GM11168 (cell line): ENCODE data around the gene PALD1.

Experiments used
- in situ Hi-C: fragments of 300-500 bp; cut with MboI; formaldehyde crosslinking; loops from one replicate; pipeline ENCODE4 v1.12.0; 2022; ENCODE audit warnings: low sequenced_read_pairs; ENCODE audit not compliant: unreplicated experiment

The PALD1 gene

GRCh38 chr10:70530315-70530714 lies 51.7 kb downstream of the PALD1 start:
- in situ Hi-C loops, result no loop called here

DNA sequence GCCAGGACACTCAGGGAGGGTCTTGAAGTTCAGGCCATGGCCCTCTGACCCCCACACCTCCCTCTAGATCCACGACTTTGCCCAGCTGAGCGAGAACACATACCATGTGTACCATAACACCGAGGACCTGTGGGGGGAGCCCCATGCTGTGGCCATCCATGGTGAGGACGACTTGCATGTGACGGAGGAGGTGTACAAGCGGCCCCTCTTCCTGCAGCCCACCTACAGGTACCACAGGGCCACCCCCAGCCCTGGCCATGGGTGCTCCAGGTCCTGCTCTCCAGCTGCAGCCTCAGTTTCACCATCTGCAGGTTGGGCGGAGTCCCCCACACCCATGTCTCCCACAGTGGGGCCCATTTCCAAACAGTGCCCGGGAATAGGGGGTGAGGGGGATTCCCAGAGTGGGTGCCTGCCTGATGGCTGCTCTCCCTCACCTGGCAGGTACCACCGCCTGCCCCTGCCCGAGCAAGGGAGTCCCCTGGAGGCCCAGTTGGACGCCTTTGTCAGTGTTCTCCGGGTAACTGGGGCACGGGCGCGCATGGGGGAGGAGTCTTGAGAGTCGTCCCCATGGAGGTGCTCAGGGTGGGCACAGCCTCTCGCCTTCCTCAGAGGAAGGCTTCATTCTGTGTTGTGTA lies 54.1 kb downstream of the PALD1 start:
- in situ Hi-C loops, result no loop called here

DNA sequence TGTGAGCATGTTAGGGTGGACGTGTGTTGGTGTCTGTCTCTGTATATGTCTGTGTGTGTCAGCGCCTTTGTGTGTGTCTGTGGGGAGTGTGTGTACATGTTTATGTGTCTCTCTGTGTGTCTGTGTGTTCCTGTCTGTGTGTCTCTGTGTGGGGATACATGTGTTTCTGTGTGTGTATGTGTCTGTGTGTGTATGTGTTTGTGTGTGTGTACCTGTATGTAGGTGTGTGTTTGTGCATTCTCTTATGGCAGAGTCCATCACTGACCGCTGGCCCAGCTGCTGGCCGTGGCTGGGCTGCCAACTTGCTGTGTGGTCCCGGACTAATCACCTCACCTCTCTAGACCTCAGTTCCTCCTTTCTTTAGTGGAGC lies 54.6 kb downstream of the PALD1 start:
- in situ Hi-C loops, result no loop called here

GRCh38 chr10:70534281-70534680 lies 55.7 kb downstream of the PALD1 start:
- in situ Hi-C loops, result no loop called here

DNA sequence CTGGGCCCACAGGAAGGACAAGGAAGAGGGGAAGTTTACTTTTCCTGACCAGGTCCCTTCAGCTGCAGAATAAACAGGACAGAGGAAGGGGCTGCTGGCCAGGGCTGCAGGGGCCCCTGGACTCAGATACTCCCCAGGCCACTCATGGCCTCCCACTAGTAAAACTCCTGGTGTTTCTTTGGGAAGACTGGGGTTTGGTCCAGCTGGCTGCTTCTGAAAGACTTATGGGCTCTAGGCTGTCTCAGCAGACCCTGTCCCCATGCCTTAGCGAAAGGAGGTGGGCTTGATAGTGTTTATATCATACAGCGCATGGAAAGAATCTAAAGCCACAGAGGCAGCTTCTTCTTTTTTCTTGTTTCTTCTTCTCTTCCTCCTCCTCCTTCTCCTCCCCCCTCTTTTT lies 56.4 kb downstream of the PALD1 start:
- in situ Hi-C loops, result no loop called here

GRCh38 chr10:70535451-70535850 lies 56.9 kb downstream of the PALD1 start:
- in situ Hi-C loops, result no loop called here

DNA sequence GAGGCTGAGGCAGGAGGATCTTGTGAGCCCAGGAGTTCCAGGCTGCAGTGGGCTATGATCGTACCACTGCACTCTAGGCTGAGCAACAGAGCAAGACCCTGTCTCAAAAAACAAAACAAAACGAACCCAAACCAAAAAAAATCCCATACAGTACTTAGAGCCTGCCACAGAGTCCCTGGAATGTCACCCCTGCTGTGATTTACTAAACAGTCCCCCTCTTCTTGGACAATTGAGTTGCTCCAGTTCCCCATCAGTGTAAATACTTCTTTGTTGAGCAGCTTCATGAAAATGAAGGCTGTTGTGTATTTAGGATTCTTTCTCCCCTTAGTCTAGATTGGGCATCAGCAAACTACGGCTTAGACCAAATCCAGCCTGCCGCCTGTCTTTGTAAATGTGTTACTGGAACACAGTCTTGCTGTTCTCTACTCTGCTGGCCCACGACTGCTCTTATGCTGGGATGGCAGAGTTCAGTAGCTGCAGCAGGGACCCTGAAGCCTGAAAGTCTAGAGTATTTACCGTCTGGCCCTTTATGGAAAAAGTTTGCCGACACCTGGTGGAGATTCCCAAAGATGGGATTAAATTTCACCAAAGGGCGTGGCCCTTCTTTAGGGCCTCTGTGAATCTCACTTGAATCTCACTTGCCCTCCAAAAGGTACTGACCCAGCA lies 57.8 kb downstream of the PALD1 start:
- in situ Hi-C loops, result no loop called here

DNA sequence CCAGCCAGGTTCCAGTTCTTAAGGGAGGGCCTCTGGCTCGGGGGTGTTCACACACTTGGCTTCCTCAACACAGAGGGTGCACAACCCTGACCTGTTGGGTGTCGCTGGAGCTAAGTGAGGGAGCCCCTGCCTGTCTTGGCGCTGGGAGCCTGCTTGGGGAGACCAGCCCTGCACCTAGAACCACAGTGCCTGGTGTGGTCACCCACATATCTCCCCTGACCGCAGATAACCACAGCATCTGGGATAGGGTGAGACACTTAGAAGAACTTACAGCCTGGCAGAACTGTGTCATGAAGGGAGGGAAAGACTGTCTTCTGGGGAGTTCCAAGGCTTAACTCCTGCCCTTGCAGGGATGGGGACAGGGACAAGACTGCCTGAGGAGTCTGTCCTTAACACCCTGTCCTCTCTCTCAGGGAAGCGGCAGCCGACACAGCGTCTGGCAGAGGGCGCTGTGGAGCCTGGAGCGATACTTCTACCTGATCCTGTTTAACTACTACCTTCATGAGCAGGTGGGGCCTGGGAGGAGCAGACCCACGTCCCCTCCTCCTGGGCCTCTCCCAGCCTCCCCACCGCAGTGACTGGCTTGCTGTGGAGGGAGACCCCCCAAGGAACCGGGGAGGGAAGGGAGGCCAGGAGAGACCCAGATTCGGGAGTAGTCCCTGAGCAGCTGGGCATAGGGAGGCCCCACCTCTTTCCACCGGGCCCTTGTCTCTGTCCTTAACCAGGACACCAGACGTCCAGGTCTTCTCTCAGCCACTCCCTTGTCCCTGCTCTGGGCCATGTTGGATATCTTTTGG lies 59.0 kb downstream of the PALD1 start:
- in situ Hi-C loops, result no loop called here

GRCh38 chr10:70538195-70538520 lies 59.6 kb downstream of the PALD1 start:
- in situ Hi-C loops, result no loop called here

DNA sequence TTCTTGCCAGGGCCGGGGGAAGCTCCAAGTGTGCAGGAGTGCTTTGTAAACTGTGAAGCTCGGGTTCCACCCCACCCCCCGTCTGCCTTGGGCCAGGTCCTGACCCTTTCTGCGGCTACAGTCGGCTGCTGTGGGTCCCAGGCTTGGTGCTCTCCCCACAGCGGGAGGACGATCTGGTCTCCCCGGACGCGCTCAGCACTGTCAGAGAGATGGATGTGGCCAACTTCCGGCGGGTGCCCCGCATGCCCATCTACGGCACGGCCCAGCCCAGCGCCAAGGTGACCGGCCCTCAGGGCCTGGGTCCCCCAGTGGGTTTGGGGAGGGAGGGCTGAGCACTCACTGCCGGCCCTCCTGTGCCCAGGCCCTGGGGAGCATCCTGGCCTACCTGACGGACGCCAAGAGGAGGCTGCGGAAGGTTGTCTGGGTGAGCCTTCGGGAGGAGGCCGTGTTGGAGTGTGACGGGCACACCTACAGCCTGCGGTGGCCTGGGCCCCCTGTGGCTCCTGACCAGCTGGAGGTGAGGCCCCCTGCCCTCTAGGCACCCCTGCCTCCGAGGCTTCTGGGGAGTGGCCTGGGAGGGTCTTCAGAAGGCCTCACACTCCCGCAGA lies 60.3 kb downstream of the PALD1 start:
- in situ Hi-C loops, result no loop called here

DNA sequence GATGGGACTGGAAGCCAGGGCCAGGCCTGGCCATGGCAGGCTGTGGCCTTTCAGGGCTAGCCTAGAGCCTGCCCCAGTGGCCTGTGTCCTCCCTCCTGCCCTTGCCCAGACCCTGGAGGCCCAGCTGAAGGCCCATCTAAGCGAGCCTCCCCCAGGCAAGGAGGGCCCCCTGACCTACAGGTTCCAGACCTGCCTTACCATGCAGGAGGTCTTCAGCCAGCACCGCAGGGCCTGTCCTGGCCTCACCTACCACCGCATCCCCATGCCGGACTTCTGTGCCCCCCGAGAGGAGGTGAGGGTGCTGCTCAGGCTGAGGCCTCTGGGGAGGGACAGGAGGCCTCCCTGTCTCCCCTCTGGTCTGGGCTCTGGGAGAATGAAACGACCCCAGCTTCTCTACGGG lies 60.9 kb downstream of the PALD1 start:
- in situ Hi-C loops, result no loop called here

DNA sequence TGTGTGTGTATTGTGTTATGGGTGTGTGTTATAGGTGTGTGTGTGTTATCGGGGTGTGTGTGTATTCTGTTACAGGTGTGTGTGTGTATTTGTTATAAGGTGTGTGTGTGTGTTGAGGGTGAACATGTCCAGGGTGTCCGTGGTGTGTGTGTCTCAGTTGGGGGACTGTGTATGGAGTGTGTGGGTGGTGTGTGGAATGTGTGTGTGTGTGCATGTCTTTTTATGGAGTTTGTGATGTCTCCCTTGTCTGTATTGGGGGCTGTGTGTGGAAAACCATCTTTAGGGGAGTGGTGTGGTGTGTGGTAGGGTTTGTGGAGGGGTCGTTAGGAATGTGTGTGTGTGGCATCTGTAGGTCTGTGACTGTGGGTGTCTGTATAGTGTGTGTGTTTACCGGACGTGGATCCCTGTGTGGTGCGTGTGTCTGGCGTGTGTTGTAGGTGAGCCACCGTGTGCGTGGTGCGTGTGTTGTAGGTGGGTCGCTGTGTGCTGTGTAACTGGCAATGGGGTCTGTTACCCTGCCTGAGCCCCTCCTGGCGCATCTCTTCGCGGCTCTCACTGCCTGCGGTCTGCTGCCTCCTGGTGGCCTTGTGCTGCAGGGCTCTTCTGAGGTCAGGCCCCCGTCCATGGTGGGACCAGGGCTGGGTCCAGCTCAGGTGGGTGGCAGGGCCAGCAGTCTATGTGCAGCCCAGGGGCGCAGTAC lies 61.7 kb downstream of the PALD1 start:
- in situ Hi-C loops, result no loop called here

DNA sequence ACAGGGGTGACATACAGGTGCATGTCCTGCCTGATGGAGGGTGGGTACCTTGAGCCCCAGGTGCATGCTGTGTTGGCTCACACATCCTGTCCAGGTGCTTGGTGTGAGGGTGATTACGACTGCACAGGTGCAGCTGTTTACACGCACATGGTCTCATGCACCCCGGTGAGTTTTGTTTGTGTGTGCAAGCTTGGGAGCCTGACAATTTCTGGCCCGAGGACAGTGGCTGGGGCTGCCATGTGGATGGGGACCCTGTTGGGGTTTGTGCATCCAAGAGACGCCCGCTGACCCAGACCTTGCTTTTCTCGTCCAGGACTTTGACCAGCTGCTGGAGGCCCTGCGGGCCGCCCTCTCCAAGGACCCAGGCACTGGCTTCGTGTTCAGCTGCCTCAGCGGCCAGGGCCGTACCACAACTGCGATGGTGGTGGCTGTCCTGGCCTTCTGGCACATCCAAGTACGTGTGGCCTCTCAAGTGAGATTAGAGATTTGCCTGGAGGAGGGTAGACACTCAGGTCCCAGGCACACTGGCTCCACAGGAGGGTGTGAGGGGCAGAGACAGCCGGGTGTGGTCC lies 62.3 kb downstream of the PALD1 start:
- in situ Hi-C loops, result no loop called here

- in situ Hi-C loops, result no loop called here
These were observed 63.4 kb downstream of the PALD1 start for GRCh38 chr10:70541736-70542564.

- in situ Hi-C loops, result no loop called here
These were observed 64.0 kb downstream of the PALD1 start for GRCh38 chr10:70542565-70542938.

DNA sequence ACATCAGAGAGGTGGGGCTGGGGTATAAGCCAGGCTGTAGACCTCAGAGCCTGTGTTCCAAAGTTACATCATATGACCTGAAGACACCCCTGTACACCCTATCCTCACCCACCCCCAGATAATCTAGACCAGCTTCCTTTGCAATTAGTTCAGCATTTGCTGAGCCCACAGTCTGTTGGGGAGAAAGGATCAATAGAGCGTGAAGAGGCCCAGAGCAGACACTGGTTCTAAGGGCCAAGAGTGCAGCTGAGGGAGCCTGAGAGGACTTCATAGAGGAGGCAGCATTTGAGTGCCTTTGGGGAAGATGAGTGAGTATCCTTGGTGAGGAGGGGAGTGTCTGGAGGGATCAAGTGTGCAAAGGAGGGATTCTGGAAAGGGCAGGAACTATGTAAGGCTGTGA lies 65.3 kb downstream of the PALD1 start:
- in situ Hi-C loops, result no loop called here

DNA sequence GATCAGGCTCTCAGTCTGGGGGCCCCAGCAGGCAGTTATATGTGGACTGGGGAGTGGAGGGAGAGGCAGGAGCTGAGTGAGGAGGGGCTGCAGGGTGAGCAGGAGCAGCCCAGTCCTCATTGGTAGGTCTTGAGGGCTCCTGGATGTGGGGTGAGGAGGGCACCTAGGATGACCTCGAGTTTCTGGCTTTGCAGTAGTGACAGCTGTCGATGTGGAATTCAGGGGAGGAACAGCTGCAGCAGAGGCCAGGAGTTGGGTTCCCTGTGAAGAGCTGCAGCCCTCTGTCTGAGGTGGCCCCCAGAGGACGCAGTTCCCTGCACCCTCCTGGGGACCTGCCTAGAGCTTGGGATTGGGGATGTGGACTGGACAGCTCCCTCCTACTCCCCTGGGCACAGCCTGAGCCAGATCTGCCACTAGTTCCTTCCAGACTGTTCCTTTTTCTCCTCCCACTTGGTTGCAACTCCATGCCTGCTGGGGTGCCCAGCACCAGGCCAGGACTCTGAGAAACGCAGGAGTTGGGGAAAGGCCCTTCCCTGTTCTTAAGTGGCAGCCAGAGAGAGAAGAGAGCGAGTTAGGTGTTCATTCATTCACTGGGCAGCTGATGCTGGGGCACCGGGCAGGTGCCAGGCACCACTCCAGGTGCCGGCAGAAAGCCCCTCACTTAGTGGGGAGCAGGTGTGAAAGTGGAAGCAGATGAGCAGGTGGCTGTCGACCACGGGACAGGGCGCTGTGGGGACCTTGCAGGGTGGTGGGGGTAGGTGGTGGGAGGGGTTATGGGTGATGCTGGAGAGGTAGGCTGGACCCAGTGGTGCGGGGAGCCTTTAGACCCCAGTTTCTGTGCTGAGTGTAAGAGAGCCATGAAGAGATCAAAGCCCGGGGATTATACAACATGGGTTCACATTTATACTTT lies 66.1 kb downstream of the PALD1 start:
- in situ Hi-C loops, result loop anchor here (5.0 kb wide), 2 partner anchors 82 to 218 kb away; no protein-coding TSS in a partner anchor

- in situ Hi-C loops, result loop anchor here (5.0 kb wide), 2 partner anchors 84 to 216 kb away; no protein-coding TSS in a partner anchor
These were observed 68.0 kb downstream of the PALD1 start for GRCh38 chr10:70546584-70546983.
